Measurements from ENCODE around the gene LMTK3.

The LMTK3 gene, protein sequence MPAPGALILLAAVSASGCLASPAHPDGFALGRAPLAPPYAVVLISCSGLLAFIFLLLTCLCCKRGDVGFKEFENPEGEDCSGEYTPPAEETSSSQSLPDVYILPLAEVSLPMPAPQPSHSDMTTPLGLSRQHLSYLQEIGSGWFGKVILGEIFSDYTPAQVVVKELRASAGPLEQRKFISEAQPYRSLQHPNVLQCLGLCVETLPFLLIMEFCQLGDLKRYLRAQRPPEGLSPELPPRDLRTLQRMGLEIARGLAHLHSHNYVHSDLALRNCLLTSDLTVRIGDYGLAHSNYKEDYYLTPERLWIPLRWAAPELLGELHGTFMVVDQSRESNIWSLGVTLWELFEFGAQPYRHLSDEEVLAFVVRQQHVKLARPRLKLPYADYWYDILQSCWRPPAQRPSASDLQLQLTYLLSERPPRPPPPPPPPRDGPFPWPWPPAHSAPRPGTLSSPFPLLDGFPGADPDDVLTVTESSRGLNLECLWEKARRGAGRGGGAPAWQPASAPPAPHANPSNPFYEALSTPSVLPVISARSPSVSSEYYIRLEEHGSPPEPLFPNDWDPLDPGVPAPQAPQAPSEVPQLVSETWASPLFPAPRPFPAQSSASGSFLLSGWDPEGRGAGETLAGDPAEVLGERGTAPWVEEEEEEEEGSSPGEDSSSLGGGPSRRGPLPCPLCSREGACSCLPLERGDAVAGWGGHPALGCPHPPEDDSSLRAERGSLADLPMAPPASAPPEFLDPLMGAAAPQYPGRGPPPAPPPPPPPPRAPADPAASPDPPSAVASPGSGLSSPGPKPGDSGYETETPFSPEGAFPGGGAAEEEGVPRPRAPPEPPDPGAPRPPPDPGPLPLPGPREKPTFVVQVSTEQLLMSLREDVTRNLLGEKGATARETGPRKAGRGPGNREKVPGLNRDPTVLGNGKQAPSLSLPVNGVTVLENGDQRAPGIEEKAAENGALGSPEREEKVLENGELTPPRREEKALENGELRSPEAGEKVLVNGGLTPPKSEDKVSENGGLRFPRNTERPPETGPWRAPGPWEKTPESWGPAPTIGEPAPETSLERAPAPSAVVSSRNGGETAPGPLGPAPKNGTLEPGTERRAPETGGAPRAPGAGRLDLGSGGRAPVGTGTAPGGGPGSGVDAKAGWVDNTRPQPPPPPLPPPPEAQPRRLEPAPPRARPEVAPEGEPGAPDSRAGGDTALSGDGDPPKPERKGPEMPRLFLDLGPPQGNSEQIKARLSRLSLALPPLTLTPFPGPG (N-terminal part only)

DNA sequence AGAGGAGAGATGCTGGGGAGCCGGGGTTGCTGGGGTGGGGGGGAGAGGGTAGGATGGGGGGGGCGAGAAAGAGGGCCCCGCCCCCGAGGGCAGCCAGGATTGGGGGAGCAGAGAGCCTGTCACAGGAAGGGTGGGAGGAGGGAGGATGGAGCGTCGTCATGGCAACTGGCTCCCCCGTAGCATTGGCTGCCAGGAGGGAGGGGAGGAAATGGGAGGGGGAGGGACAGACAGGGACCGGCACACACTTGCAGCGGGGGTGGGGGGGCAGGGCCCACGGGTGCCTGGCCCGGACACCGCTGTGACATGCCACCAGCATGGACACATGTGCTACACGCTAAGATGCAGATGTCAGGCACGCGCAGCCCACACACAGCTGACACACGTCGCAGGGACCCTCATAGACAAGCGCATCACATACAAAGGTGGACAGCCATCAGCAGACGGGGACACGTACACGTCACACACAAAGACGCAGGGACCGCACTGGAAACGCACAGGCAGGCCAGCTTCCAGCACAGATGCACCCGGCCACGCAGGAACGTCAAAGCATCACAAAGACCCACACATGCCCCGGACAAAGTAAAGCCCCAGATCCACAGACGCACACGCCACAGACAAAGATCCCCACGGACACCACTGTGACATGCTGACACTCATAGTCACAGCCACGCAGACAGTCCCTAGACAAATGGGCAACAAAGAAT is at the start of gene LMTK3:
Gene LMTK3 (minus strand): TSS at position 36 of the 704 bp plus-strand sequence. CDS start 259 bp downstream, outside the sequence.
- peak; percentile 39 for DNase-seq (ENCODE audit: low read depth)

DNA sequence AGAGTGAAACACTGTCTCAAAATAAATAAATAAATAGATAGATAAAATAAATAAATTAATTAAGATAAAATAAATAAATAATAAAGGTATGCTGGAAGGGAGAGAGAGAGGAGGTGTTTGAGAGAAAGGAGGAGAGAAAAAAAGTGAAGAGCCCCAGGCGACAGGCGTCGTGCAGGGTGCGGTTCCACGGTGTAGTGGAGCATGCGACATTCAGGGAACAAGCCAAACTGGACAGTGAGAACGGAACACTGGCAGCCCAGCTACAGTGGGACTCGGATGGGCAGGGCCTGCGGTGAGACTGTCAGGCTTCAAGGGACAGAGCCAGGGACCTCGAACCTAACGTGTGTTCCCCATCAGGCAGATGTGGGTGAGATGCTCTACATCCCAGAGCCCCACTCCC is 49.8 kb upstream of the LMTK3 start:
- no peak for DNase-seq (ENCODE audit: low read depth)

DNA sequence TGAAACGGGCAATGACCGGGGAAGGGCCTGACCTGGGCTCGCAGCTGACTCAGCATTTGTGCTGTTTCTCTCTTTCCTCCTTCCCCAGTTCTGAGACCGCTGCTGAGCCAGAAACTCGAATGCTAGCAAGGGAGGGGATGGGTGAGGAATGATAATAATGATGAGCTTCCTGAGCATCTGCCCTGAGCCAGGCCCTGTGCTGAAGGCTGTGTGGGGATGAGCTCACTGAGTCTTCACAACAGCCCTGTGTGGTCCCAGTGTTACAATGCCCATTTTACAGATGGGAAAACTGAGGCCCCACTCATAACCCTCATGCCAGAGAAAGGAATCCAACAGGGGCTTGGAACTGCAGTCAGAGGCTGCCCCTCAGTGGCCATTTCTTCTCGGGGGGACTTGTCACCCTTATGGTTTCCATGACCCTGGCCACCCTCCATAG is 48.5 kb upstream of the LMTK3 start:
- no peak for DNase-seq (ENCODE audit: low read depth)

DNA sequence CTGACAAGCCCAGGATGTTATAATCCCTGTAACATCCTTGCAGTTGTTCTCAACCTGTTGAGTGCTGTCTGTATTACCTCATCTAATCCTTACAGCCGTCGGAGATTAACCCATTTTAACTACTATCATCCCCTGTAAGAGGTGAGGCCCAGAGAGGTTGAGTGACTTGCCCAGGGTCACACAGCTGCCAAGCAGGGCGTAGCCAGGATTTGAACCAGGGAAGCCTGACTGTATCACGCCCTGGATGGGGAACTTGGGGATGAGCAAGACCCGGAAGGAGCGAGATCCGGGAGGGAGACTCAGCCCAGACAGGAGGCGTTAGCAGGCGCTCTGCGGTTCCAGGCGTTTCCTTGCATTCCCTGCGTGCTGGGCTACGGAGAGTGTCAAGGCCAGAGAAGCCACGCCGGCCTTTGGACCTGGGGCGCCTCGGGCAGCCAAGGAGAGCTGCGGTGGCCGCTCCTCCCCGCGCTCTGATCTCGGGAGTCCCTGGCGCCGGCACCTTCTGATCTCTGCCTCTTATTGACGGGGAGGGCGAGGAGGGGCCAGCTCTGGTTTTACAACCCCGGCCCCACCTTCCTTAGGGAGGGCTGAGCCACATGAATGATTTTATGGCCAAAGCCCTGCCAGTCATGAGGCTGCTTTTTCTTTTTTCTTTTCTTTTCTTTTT is 46.5 kb upstream of the LMTK3 start:
- DNase-seq (ENCODE audit: low read depth) = no peak

DNA sequence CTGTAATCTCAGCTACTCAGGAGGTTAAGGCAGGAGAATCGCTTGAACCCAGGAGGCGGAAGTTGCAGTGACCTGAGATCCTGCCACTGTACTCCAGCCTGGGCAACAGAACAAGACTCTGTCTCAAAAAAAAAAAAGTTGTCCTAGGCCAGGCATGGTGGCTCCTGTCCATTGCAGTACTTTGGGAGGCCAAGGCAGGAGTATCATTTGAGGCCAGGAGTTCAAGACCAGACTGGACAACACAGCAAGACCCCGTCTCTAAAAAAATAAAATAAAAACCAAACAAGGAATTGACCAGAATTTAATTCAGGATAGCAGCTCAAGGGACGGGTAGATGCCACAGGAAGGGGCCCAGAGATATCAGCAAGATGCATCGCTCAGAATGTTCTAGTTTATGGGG is 45.2 kb upstream of the LMTK3 start:
- DNase-seq (ENCODE audit: low read depth) = no peak

- DNase-seq (ENCODE audit: low read depth) = no peak
These were observed 44.5 kb upstream of the LMTK3 start for GRCh38 chr19:48556163-48556562.

GRCh38 chr19:48554385-48555091 is 42.9 kb upstream of the LMTK3 start:
- DNase-seq (ENCODE audit: low read depth) = no peak

DNA sequence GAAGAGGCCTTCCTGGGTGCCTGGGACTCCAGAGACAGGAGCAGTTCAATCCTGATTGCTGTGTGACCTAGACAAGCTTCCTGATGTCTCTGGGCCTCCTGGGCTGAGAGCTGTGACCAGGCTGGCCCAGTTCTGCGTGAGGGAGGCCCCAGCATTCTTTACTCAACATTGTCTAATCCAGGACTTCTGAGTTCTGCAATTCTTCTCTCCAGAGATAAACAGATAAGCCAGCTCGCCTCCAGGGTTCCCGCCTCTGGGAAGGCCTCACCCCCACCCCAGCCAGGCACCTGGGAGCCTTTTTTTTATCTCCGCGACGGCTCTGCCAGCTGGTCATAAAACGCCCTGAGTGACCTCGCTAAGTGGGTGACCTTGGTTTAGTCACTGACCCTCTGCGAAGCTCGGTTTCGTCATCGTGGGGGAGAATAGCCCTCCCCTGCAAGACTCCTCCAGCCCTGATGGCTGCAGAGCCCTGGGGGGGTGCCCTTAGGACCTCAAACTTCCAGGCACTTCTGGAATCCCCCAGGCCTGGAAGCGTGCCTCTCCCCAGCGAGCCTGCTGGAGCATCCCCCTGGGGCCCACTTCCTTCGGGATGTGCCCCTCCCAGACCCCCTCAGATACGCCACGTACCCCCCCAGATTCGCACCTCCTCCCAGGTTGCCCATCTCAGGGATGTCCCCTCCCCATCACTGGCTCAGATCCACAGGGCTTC is 42.2 kb upstream of the LMTK3 start:
- DNase-seq (ENCODE audit: low read depth) = no peak

- no peak for DNase-seq (ENCODE audit: low read depth)
These were observed 41.0 kb upstream of the LMTK3 start for GRCh38 chr19:48552406-48553322.

DNA sequence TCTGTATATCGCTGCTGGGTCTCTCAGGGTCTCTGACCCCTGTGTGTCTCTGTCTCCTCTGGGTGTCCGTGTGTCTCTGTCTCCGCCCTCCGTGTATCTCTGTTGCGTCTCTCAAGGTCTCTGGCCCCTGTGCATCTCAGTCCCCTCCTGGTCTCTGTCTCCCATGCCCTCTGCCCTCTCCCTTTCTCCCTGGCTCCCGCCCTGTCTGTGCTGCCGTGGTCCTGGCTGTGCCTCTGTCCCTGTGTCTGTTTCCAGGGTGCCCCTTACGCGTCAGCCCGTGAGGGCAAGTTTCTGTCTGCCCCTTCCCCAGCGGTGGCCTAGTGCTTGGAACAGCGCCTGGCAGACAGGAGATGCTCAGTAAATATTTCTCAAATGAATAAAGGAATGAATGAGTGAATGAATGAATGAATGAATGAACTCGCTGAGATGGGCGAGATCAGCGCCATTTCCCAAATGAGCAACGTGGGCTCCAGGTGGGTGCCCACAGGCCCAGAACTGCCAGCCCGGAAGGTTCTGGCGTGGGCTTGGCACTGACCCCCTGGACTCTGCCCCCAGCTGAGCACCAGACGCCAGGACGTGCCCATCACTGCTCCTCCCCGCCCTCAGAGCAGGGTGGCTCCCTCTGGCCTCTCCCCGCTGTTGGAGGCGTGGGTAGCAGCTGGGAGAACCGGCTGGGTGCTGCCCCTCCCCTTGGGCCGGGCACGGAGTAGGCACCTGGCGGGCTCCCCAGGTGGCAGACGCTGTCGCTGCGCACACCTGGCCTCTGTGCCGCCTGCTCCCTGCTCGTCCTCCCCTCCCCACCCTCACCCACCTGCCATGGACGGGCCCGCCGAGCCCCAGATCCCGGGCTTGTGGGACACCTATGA is 40.0 kb upstream of the LMTK3 start, which contains the start of gene SULT2B1:
Gene SULT2B1 (plus strand): TSS at position 736 of the 866 bp plus-strand sequence. CDS start 81 bp downstream, at position 817.
- DNase-seq (ENCODE audit: low read depth) = no peak

- DNase-seq (ENCODE audit: low read depth) = no peak
These were observed 37.7 kb upstream of the LMTK3 start for GRCh38 chr19:48549380-48549779.

- no peak for DNase-seq (ENCODE audit: low read depth)
These were observed 36.7 kb upstream of the LMTK3 start for GRCh38 chr19:48548253-48548911.

DNA sequence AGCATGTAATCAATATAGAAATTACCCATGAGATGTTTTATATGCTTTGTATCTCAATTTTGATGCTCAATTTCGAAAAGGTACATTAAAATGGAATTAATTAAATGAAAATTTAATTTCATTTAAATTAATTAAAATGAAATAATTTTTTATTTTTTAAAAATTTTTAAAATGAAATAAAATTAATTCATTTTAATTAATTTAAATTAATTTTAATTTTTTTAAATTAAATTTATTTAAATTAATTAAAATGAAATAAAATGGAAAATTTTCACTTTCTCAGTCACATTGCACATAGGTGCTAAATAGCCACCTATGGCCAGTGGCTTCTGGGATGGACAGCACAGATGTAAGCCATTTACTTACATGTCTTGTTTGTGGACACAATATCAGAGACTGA is 36.1 kb upstream of the LMTK3 start:
- DNase-seq (ENCODE audit: low read depth) = no peak

DNA sequence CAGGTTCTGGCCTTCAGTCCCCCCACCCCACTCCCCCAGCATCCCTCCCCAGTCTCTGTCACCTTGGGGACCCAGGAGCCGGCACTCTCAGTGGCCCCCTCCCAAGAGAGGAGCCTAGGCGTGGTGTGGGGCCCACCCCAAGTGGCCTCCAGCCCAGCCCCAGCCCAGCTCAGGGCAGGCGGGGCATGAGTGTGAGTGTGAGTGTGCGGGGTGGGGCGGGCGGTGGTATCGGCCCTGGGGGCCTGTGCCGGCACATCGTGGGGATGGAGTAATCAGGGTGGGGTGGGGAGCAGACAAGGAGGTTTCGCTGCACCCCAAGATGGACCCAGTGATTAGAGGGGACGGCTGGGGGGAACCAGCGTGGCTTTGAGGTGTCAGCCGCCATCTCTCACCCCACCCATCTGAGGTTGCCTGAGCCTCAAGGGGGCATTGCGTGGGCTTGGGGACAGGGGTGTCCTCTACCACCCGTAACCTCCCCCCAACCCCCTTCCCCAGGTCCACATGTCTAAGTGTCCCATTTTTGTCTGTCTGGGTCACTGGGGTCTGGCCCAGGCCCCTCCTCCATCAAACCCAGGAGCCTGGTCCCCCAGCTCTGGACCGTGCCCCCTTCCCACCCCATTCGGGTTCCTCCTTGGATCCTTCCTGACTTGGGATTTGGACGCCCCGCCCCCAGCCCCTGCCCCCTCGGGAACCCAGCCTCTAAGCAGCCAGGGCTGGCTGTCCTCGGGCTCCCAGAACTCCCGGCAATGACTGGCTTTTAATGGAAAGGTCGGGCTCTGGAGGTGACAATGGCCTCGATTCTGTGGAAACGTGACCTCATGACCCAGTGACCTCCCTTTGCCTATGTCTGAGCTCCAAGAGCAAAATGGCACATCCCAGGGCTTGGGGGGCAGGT is 33.5 kb upstream of the LMTK3 start:
- no peak for DNase-seq (ENCODE audit: low read depth)

DNA sequence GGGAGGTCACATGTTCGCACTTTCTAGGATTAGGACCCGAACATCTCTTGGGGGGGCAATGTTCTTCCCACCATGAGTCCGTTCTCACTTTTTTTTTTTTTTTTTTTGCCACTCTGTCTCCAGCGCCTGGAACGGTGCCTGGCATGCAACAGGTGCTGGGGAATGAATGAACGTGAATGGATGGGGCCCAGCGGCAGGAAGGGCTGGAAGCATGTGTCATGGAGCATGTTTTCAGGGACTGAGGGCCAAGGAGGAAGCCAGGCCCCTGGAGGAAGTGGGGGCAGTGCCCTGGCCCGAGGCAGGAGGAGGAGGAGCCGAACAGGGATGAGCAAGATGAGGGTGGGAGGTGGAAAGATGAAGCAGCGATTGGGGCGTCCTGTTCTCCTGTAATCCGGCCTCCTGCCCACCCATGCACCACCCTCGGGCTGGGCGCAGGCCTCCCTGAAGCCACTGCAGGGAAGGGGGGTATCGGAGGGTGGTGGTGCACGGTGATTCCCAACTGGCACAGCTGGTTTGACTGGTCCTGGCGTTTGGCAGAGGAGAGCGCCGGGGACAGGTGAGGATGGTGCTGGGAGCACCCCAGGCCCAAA is 31.6 kb upstream of the LMTK3 start:
- no peak for DNase-seq (ENCODE audit: low read depth)

DNA sequence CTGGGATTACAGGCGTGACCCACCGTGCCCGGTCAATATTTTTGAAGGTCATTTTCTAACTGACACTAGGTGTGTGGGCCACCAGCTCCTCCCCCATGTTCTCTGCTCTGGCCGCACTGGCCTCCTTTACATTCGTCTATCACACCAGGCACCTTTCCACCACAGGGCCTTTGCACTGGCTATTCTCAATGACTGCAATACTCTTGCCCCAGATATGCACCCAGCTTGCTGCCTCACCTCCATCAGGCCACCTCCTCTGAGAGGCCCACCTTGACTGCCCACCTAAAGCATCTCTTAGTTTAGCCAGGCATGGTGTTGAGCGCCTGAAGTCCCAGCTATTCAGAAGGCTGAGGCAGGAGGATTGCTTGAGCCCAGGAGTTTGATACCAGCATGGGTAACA is 30.2 kb upstream of the LMTK3 start:
- DNase-seq (ENCODE audit: low read depth) = no peak

All from stimulated activated CD8-positive, alpha-beta memory T cell treated with anti-CD3 and anti-CD28 coated beads, Interleukin-15, amount 100 ng/mL, for 24 hours (primary cell).